HG03460 (cell line): Measurements from ENCODE around the gene KRTAP10-3.
"Not testable (repeated sequence)": the region's sequence is repeated elsewhere in the genome, so short reads cannot be mapped to it uniquely, and the experiment has no call there.

ENCODE experiments used
- ATAC-seq: cut with Tn5 transposase; IDR thresholded peaks from one replicate; pipeline ENCODE4 v1.9.1; 2021; ENCODE audit not compliant: unreplicated experiment

KRTAP10-3 gene

DNA sequence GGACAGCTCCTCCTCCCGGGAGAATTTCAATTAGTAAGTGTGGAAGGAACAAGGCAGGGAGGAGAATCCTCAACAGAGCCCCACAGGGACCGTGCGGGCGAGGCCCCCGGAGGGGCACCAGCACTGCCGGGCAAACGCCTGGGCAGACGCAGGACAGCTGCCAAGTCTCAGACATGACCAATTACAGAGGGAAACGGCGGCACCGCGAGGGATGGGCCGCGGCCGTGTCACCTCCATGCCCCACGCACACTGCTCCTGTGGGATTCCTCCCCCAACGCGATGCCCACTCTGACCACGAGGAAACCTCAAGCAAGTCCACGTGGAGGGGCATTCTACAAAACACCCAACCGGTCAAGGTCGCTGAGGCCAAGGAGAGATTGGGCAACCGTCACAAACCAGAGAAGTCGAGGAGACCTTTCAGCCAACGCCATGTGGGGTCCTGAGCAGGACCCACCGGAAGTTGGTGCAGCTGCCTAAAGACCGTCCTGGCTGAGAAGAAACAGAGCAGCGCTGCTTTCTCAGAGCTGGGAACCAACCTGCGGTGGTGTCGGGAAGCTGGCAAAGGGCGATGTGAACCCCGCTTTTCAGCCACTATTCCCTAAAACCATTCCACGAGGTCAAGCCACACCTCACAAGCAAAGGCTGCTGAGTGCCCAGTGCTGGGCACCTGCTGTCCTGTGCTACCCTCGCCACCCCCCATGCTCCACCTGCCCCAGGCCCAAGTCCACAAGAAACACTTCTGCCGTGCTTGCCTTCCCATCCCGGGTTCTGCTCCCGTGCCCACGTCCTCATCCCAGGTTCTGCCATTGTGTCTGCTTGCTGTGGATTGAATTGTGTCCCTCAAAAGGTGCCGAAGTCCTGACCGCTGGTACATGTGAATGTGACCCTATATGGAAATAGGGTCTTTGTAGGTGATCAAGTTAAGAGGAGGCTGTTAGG lies 13.5 kb upstream of the KRTAP10-3 start:
- ATAC-seq = no peak

DNA sequence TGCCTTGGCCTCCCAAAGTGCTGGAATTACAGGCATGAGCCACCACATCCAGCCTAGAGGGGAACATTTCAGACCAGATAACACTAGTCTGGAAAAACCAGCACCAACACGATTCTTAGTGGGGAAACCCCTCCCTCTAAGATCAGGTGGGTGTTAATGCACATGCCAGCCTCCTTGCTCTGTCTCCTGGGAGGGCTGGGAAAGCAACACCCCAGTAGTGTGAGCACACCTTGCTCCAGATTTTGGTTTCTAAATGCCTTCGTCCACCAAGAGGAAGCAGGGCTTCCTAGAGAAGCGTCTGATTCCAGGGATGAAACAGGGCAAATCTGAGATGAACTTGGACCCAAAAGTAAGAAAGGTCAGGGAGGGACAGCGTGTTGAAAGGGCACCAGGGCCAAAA lies 12.7 kb upstream of the KRTAP10-3 start:
- no peak for ATAC-seq

DNA sequence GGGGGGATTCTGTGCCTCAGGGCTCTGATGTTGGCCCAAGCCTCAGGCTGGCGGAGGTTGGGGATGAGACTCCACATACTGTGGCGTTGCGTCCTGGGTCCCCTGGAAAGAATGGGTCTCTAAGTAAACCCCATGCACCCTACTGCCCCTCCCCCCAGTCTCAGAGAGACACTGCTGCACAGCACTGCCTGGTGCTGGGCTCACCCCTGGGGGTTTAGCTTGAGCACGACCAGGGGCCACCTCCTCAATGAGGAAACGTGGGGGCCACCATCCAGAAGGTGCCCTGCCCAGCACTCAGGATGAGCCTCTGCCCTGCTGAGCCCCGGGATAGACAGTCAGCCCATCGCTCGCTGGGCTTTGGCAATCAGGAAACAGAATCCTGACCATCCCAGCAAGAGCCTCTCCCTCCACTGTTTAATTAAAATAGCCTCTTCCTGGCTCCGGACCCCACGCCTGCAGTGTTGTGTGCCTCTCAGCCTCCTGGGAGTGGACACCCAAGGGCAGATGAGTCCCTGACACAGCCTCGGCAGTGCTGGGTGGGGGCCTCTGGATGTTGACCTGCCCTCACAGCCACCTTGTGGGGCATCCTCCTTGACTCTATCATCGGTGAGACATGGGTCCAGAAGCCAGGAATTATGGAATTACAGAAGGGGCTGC lies 11.4 kb upstream of the KRTAP10-3 start:
- no peak for ATAC-seq

DNA sequence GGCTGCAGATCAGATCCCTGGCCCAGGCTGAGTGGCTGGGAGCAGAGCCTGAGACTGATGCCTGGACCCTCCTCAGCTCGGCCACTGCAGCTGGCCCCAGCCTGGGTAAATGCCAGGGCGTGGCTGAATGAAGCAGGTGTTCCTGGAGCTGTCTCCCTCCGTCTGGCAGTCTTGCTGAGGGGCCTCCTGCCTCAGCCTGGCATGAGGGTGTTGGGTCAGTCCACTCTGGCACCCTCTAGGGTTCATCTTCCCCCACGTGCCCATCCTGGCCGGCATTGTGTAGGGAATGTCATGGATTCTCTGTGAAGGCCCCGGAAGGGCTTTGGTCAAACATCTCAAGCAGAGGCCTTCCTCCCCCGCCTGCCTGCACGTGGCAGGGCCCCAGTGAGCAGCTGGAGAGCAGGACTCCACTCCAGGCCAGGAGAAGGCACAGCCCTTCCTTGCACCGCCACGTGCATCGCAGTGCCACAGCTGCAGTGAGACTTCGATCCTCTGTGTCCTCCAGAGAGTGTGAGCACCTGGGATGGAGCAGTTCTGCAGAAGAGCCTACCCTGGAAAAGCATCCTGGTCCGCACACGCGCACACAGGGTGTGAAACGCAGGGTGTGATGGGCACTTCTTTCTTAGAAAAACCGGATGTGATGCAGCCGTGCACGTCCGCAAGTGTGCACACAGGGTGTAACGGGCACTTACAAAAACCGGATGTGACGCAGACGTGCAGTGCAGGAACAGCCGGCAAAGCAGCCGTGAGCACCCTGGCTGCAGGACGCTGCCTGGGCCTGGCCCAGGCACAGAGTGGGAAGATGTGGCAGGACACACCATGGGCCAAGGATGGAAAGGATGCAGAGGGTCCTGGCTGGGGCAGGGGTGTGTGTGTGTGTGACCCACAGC lies 10.3 kb upstream of the KRTAP10-3 start:
- no peak for ATAC-seq

DNA sequence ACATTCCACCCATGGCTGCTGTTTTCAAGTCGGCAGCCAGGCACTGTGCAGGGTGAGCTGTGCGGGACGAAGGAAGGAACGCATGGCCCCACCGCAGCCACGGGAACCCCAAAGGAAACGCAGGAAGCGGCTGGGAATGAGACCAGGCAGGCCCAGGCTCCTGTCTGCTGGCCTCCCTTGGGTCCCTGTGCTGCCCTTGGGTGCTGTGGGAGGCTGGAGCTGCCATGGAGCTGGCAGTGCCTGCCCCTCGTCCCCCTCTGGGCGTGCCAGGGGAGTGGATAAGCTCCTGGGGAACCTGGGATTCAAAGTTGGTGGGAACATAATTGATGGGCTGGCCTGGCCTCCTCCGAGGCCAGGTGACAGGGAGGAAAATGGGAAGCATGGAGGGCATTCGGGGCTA lies 9.7 kb upstream of the KRTAP10-3 start:
- no peak for ATAC-seq

DNA sequence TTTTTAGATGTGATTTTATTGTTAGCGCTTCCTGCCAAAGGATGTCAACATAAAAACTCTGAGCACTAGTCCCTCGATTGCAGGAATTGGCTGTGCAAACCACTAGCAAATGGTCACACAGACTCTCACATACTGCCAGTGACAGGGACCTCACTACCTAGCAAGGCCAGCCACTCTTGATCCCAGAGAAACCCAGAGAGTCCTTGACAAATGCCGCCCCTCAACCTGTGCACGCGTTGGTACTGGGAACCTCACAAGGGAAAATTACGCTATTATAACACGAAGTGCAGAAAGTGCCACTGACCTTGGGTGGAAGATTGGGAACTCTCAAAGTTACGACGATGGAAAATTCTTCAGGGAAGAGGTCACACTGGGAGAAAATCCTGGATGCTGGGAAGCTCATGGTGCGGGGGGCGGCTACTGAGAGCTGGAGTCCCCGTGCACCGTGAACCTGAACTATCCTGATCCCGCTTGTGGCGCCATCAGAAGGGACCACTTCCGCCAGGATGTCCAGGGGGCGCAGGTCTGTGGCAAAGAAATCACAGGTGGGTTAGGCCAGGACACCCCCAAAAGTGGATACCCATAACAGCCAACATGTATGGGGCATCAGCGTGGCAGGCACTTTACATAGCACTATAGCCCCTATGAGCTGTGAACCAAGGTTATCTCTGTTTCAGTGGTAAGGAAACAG lies 9.0 kb upstream of the KRTAP10-3 start:
- no peak for ATAC-seq

DNA sequence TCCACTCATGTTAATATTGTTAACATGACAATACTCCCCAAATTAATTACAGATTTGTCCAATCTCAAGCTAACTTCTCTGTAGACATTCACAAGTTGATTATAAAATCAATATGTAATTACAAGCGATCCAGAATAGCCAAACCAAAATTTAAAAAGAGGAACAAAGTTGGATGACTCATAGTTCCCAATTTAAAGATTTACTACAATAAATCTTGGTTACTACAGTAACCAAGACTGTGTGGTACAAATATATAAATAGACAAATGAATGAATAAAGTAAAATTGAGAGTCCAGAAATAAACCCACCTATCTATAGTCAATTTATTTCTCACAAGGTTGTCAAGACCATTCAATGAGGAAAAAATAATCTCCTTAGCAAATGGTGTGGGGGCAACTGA lies 7.8 kb upstream of the KRTAP10-3 start:
- ATAC-seq = no peak

DNA sequence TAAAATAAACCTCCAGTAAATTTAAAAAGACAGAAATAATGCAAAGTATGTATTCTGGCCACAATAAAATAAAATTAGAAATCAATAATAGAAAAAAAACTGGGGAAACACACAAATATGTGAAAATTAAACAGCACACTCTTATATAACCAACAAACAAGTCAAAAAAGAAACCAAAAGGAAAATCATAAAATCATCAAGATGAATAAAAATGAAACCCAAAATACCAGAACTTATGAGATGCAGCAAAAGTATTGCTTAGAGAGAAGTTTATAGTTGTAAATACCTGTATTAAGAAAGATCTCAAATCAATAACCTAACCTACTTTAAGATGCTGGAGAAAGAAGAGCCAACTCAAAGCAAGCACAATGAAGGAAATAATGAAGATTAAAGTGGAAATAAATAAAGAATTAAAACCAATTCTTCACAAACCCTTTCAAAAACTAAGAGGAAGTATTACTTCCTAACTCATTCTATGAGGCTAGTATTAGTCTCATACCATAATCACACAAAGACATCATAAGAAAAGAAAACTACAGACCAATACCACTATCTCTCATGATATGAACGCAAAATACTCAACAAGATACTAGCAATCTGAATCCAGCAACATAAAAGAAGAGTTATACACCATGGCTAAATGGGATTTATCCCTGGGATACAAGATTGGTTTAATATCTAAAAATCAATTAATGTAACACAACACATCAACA lies 6.4 kb upstream of the KRTAP10-3 start:
- no peak for ATAC-seq

DNA sequence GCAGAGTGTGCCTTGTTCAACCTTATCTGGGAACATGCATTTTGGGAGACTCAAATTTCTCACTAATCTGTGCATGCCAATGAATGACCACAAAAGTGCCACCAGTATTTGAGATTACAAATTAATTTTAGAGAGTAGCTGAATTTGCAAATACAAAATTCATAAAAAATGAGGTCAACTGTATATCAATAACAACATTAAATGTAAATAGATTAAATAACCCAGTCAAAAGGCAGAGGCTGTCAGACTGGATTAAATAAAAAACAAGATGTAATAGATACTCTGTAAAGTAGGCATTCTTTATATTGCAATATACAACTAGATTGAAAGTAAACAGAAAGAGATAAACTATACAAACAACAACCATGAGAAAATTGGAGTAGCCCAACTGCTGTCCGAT lies 5.5 kb upstream of the KRTAP10-3 start:
- no peak for ATAC-seq

DNA sequence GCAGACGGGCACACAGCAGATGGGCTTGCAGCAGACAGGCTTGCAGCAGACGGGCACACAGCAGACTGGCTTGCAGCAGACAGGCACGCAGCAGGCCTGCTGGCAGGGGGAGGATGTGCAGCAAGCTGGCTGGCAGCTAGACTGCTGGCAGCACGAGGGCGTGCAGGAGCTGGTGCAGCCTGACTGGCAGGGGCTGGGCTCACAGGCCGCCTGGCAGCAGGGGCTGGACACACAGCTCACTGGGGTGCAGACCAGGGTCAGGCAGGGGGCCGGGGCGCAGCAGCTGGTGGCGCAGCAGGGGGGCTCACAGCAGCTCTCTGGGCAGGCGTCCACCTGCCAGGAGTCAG lies 293 bp downstream of the KRTAP10-3 start:
- not testable (repeated sequence) for ATAC-seq

DNA sequence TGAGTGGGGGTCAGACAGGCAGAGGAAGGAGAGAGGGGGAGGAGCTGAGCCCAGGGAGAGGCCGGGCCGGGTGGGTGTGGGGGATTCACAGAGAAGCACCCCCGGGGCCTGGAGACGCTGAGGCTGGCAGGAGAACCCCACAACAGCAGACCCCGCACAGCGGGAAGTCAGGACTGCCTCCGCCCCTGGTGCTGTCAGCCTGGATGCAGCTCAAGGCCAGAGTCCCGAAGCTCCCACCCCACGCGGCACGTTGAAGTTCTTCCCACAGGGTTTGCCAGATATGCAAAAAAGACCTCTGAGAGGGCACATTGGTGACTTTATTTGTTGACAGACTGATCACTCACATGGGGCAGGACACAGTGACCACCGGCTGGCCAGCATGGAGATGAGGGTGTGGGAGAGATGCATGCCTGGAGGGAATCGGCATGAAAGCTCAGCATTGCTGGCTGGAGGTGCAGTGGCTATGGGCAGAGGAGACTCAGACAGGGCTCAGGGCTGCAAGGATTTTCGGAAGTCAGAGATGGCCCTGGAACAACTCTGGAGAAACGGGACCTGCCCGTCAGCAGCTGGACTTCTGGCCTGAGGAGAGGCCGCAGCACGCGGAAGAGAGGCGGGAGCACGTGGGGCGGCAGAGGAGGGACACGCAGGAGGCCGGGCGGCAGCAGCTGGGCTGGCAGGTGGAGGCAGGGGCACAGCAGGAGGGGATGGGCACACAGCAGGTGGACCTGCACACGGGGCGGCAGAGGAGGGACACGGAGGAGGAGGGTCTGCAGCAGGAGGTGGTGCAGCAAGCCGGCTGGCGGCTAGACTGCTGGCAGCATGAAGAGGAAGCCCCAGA lies 885 bp downstream of the KRTAP10-3 start:
- no peak for ATAC-seq

DNA sequence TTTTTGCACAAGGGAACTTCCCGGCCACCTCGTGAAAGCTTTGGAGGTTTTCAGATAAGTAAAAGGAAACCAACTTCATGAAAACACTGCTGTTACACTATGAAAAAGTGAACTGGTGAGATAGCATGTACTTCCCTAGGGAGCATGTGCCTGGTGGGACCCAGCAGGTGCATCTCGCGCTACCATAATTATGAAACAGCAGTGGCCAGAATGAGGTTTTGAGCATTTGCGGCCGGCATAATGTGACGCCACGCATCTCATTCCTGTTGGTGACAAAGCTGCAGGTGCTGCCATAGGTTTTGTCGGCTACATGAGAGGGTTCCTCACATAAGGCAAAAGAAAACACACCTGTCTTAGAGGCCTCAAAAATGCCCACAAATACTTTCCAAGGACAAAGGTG lies 1.7 kb downstream of the KRTAP10-3 start:
- no peak for ATAC-seq

DNA sequence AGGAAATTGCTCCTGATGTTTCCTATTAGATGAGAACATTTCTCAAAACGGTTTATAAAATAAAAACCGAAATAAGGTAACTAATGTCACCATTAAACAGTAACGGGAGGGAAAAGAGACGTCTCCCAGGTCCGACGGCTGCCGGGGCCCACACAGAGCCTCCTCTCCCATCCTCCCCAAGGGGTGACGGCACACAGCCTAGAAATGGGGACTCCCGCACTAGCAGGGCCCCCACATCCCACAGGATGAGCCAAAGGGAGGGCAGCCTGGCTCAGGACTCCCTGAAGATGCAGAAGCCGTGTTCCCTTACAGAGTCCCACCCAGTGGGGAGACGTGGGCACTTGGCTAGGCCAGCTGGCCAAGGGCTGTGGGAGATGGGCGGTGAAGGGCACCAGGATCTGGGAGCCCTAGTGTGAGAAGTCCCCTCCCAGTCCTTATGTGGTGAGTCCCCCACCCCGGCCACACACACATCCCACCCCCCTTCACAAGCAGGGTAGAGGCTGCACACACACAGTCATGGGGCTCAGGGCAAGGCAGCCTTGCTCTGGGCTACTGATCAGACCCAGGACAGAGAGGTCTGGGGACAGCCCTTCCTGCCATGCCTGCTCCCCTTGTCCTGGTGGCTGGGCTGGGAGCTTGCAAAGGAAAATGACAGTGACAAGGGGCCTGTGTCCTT lies 3.3 kb downstream of the KRTAP10-3 start:
- ATAC-seq = no peak

DNA sequence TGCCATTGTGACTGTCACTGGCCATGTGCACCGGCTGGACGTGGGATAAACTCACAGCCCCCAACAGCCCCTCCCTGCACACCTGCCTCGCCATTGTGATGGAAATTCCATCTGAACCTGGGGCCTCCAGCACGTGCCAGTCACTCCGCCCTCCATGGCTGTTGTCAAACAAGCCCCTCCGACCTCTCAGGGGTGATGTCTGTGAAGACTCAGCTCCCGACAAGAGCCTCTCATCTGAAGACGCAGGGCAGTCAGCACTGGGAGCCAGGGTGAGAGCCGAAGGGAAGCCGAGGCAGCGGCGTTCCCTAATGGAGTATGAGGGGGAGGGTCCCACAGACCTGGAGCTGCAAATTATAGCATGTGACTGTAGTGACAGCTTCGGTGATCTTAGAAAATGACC lies 5.9 kb downstream of the KRTAP10-3 start:
- ATAC-seq = no peak

DNA sequence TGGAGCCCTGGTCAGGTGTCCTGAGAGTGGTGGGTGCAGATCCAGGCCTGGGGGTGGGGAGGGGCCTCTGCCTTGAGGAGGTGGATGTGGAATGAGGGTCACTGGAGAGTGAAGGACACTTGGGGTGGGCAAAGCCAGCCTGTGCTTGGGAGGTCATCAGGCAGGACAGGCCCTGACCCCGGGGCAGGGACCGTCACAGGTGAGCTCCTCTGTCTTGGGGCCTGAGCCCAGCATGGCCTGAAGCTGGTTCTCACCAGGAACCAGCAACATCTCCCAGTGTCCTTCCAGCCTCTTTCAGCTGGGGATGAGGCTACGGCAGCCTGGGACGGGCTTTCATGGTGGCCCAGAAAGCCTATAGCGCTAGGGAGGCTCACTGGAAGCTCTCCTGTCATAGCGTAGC lies 6.5 kb downstream of the KRTAP10-3 start:
- no peak for ATAC-seq

DNA sequence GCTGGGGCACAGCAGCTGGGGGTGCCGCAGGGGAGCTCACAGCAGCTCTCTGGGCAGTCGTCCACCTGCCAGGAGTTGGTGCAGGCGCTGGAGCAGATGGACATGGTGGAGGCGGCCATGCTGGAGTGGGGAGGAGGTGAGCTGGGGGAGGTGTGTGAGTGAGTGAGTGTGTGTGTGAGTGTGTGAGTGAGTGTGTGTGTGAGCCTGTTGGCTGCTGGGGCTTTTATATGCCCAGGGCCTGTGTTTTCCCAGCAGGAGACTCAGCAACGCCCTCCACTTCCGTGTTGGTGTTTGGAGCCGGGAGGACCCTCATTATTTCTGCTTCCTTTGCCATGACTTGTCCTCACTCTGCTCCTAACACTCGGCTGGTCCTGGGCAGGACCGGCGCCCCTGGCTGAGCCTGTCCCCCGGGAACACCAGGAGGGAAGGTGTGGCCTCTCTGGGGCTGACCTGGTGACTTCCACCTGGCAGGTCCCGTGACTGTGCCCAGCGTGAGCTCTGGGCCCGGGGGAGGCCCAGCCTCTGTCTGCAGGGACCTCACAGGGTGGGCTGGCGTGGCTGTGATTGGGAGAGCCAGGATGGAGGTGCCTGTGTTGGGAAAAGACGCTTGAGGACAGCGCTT lies 7.1 kb downstream of the KRTAP10-3 start, which contains the start of gene KRTAP10-2:
KRTAP10-2 (minus strand) TSS at position 166 of the 622 bp plus-strand sequence; CDS start at position 119, 47 bp downstream.
- ATAC-seq = no peak

DNA sequence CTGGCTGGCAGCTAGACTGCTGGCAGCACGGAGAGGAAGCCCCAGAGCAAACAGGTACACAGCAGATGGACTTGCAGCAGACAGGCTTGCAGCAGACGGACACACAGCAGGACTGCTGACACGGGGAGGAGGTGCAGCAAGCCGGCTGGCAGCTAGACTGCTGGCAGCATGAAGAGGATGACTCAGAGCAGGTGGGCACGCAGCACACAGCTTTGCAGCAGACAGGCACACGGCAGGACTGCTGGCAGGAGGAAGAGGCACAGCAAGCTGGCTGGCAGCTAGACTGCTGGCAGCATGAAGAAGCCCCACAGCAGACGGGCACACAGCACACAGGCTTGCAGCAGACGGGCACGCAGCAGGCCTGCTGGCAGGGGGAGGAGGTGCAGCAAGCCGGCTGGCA lies 7.8 kb downstream of the KRTAP10-3 start:
- ATAC-seq = no peak

DNA sequence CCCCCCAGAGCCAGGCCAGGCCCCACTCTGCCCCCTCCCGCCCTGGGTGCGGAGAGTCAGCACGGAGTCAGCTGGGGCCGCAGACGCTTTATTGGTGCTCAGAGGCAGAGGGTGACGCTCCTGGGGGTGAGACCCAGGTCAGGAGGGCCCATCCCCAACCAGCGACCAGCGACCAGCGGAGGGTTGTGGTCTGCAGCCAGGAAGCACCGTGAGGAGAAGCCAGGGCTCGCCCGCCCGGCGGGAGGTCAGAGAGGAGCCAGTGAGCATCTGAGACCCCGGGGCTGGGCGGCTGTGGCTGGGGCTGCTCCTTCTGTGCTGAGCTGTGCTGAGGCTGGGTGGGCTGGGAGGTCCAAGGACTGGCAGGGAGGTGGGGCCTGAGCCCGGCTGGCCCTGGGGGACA lies 8.3 kb downstream of the KRTAP10-3 start:
- not testable (repeated sequence) for ATAC-seq
